Measurements from ENCODE around the gene SLC38A4. TPM values are rescaled to one million over a fixed set of nuclear protein-coding genes. Genes with fewer than 3 reads are reported as not detected.

SLC38A4 gene
- total and polyA plus RNA-seq, 2 experiments from 2014 or later = 6.2 to 12.5 TPM

DNA sequence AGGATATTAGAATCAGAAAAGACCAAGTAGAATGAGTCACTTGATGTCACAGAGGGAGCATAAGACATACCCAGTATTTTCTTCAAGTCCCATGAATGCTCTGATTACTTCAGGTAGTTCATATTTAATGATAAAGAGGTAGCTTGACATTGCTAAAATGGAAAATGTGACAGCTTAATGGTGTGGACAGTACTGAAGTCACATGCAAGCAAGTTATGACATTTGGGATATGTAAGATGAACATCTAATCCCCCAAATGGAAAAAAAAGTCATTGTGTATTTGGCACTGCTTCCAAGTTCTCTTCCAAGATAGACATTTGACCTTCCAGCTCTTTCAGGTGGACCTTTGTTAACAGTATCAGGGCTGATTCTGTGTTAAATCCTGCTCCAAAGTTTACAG is 45.9 kb downstream of the SLC38A4 start (continued):
- TF ChIP-seq, protein P1, sequence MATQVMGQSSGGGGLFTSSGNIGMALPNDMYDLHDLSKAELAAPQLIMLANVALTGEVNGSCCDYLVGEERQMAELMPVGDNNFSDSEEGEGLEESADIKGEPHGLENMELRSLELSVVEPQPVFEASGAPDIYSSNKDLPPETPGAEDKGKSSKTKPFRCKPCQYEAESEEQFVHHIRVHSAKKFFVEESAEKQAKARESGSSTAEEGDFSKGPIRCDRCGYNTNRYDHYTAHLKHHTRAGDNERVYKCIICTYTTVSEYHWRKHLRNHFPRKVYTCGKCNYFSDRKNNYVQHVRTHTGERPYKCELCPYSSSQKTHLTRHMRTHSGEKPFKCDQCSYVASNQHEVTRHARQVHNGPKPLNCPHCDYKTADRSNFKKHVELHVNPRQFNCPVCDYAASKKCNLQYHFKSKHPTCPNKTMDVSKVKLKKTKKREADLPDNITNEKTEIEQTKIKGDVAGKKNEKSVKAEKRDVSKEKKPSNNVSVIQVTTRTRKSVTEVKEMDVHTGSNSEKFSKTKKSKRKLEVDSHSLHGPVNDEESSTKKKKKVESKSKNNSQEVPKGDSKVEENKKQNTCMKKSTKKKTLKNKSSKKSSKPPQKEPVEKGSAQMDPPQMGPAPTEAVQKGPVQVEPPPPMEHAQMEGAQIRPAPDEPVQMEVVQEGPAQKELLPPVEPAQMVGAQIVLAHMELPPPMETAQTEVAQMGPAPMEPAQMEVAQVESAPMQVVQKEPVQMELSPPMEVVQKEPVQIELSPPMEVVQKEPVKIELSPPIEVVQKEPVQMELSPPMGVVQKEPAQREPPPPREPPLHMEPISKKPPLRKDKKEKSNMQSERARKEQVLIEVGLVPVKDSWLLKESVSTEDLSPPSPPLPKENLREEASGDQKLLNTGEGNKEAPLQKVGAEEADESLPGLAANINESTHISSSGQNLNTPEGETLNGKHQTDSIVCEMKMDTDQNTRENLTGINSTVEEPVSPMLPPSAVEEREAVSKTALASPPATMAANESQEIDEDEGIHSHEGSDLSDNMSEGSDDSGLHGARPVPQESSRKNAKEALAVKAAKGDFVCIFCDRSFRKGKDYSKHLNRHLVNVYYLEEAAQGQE (IDR thresholded peaks at IDR 0.05; ENCODE audit: unreplicated experiment) = no peak
- TF ChIP-seq ZNF114 (CRISPR knock-in tag; IDR thresholded peaks at IDR 0.05) = no peak
- no peak for TF ChIP-seq ETS1 (IDR thresholded peaks at IDR 0.05)
- no peak for TF ChIP-seq POLR2AphosphoS5 (IDR thresholded peaks at IDR 0.05; ENCODE audit: low read depth)
- no peak for TF ChIP-seq ZNF331 (CRISPR knock-in tag; IDR thresholded peaks at IDR 0.05; ENCODE audit: low read depth)
- TF ChIP-seq NANOG (IDR thresholded peaks at IDR 0.05; ENCODE audit: borderline replicate concordance) = no peak
- TF ChIP-seq EZH2 (IDR thresholded peaks at IDR 0.05; ENCODE audit: low read depth, unreplicated experiment) = no peak

- no peaks in the 10 kb centered on the region for H3K9me2 ChIP-seq (ENCODE audit: insufficient read depth)
- no peaks in the 10 kb centered on the region for H3K4me1 ChIP-seq (ENCODE audit: insufficient read depth)
- no peak overlapping the region for H3K4me2 ChIP-seq
- ATAC-seq (no peak), DNase-seq (ENCODE audit: low spot score) (no peak)
- TF ChIP-seq EZH2 (IDR thresholded peaks at IDR 0.05; ENCODE audit: low read depth, unreplicated experiment) = no peak
- TF ChIP-seq, protein P1 (IDR thresholded peaks at IDR 0.05; ENCODE audit: unreplicated experiment) = no peak
- no peak for TF ChIP-seq POLR2AphosphoS5 (IDR thresholded peaks at IDR 0.05; ENCODE audit: low read depth)
- no peak for TF ChIP-seq ZNF114 (CRISPR knock-in tag; IDR thresholded peaks at IDR 0.05)
- TF ChIP-seq JUNB (IDR thresholded peaks at IDR 0.05; ENCODE audit: unreplicated experiment) = no peak
- TF ChIP-seq ETS1 (IDR thresholded peaks at IDR 0.05) = no peak
- no peak for TF ChIP-seq CTCF (conservative IDR thresholded peaks at IDR 0.05; ENCODE audit: low read depth in 2 of 2)
- TF ChIP-seq CREB1 (CRISPR knock-in tag; IDR thresholded peaks at IDR 0.05; ENCODE audit: low read depth) = no peak
- no peaks in the 10 kb centered on the region for H3F3A ChIP-seq (replicated peaks; ENCODE audit: low read depth)
- Mint-ChIP-seq H3K4me3 (no peak overlapping the region), H3K36me3 (ENCODE audit: low read depth) (no peaks in the 10 kb centered on the region), H3K27me3 (ENCODE audit: insufficient read depth, low read depth, poor library complexity) (no peaks in the 10 kb centered on the region), H3K9me3 (no peaks in the 10 kb centered on the region), H3K27ac (no peak overlapping the region), H3K4me1 (peaks cover 2% of the 10 kb centered on the region; the same call in 1 of the 3 replicates)
- H3K27ac ChIP-seq (ENCODE audit: low read depth) = no peak overlapping the region
- H3K79me2 ChIP-seq (replicated peaks; ENCODE audit: insufficient read depth) = no peaks in the 10 kb centered on the region
- no peaks in the 10 kb centered on the region for H3K36me3 ChIP-seq (ENCODE audit: insufficient read depth)
- H2AFZ ChIP-seq = no peak overlapping the region
- no peaks in the 10 kb centered on the region for H3K27me3 ChIP-seq (ENCODE audit: insufficient read depth)
- H4K20me1 ChIP-seq (replicated peaks; ENCODE audit: insufficient read depth) = no peaks in the 10 kb centered on the region
- no peak overlapping the region for H3K4me3 ChIP-seq
Measured at GRCh38 chr12:46779063-46779462, 46.7 kb downstream of the SLC38A4 start.
